GM21576 (cell line): ENCODE measurements around the gene CTNNAL1.
A peak's percentile ranks its signal among the peaks of the same experiment; 100 is the strongest.
"Not testable (repeated sequence)": the region's sequence is repeated elsewhere in the genome, so short reads cannot be mapped to it uniquely, and the experiment has no call there.

ENCODE experiments used
- ATAC-seq: cut with Tn5 transposase; IDR thresholded peaks from one replicate; pipeline ENCODE4 v1.9.1; 2021; ENCODE audit warnings: mild to moderate bottlenecking, moderate library complexity; ENCODE audit not compliant: unreplicated experiment

Gene CTNNAL1

DNA sequence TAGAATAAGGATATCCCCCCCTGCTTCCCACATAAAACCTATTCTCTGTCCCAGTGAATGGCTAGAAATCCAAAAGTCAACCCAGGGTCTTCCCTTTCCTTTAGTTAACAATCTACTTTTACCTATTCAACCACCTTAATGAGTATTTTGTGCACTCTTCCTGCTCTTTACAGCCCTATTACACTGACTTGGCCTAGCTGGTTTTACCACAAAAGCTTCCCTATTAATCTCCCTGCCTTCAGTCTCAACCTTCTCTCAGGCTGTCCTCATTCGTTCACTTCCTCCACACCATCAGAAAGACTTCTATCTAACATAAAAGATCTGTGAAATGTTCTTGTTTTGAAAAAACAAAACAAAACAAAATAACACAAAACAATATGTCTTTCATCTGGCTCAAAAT lies 16.2 kb downstream of the CTNNAL1 start:
- no peak for ATAC-seq

DNA sequence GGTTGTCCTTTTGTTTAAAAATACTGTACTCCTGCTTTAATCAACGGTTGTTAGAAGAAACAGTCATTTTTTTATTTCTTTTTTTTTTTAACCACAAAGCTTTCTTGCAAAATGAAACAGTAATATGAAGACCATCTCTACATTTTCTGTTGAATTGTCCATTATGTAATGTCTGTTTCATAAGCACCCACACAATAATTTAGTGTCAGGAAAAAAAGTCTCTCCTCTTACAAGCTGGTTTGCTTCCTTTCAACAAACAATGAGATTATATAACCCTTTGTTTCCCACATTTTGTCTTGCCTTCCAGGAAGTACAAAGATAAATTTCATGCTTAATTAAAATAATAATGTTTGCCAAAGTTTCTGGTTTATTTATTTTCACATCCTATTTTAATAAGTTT lies 16.7 kb downstream of the CTNNAL1 start:
- ATAC-seq = no peak

DNA sequence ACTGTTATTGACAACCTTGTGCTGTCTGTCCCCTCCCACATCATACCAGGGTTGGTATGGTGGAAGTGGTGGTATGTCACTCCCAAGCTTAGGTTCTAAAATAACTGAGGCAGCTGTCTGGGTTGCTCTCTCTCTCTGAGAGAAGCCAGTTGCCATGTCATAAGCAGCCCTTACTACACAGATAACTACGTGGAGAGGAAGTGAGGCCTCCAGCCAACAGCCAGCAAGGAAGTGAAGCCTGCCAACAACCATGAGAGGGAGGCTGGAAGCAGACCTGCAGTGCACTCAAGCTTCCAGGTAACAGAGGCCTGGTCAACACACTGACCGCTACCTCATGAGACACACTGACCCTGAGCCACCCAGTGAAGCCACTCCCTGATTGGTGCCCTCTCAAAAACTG lies 18.6 kb downstream of the CTNNAL1 start:
- ATAC-seq = peak; percentile 63

DNA sequence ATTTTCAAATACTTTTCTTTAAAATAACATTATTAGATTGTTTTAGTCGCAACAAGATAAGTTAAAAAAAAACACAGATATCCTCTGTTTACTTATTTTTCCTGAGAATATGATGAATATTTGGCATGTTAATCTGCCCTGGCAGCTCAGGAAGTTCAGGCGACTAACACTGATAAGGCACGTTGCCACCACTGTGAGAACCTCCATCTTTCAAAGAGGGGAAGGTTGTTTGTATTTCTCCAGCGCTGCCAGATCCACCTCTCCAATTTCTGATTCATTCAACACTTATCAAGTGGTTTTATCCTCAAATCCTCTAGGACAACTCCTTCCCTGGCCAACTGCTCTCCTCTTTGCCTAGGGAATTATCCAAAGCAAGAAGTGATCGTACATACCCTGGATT lies 21.8 kb downstream of the CTNNAL1 start:
- no peak for ATAC-seq

DNA sequence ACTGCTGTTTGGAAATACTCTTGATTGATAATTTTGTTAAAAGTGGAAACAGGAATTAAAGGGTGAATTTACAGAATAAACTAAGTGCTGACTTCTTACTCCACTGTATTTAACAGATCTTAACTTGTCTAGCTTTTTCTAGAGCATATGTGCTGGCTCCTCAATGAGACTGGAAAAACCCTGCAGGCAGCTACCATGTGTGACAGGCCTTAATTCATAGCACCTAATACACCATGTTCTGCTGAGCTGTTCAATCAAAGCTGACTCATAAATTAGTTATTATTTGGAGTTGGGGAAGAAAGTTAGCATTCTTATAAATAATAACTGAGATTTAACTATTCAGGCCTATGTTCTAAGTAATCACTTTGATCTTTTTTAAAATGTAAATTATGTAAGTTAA lies 29.4 kb downstream of the CTNNAL1 start:
- ATAC-seq = no peak

DNA sequence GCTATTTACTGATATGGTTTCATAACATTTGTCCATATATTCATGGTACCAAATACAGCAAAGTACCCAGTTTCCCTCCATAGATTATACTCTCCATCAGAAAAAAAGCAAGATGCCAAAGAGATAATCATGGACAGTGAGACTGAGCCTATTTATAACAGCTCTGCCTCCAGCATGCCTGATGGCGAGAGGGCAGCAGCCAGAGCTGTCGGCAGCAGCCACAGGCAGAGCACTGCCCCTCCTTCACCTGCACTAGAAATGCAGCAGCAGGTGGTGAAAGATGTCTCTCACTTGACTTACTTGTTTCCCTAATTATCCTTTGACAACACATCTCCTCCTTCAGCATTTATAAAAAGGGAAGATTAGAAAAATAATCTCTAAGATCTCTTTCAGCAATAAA lies 32.4 kb downstream of the CTNNAL1 start:
- ATAC-seq = no peak

DNA sequence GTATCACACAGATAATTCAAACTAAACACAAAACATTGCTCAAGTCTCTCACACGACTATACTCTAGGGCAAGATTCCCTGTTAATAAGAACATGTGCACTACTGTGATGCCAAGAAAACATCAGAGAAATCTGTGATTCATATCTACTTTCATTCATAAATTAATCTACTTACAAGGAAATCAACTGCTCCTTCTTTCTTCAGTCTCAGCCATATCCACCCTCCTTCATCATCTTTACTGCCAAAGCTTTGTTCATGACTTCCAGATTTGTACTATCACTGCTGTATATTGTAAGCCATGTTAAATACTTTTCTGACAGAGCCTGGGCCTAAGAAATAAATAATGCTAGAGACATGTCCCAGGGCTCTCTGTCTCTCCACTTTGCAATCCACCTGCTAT lies 35.1 kb downstream of the CTNNAL1 start:
- ATAC-seq = no peak

DNA sequence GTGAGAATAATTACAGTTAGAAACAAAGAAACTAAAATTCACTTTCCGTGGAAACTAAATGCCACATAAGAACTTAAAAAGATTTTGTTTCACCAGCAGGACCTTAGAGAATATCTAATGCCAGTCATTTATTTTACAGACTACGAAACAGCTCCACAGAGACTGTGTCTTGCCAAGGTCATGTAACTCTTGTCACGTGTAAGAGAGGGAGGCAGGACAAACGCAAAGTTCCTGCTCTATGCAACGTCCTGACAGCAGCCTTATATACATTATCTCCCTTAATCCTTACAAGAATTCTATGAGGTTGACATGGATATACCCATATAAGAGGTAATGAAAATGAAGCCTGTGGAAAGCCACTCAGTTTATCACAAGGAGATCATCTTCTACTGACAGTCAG lies 39.4 kb downstream of the CTNNAL1 start:
- no peak for ATAC-seq

DNA sequence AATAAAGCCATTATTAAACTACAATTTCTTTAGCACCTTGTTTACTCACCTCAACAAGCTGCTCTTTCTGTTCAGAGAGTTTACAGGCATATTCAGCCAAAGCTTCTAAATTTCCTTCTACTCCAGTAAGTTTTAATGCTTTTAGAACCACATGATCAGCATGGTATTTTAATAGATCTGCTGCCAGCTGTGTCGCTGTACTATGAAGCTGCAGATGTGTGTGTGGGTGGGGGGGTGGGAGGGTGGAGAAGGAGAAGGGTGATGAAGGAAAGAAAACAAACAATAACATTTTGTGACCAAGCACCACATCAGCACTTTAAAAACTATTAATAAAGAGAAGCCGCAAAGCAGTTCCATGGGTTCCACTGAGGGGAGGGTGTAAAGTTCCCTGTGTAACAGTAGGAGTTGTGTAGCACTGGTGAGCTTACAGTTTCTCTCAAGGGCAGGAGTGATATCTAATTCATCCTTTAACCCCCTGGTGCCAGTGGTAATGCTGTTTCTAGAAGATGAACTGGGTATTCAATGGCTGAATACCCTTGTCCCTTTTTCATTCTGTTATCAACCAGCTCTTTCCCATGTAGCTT lies 40.6 kb downstream of the CTNNAL1 start:
- ATAC-seq = no peak

DNA sequence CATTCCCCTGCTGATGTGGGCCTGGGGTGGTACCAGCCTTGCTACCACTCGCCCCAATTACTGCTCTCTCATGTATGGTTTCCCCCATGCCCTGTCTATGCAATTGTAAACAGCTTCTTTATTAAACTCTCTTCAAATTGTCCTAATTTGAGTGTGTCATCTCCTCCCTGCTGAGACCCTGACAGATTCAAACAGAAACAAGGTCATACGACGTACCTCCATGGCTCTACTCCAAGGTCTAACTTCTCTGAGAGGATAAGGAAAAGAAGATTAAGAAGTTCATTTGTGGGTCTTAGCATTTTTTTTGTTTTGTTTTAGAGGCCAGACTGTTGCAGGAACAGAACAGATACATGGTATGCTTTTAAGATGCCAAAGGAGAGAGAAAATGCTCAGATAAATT lies 41.1 kb downstream of the CTNNAL1 start:
- ATAC-seq = no peak

DNA sequence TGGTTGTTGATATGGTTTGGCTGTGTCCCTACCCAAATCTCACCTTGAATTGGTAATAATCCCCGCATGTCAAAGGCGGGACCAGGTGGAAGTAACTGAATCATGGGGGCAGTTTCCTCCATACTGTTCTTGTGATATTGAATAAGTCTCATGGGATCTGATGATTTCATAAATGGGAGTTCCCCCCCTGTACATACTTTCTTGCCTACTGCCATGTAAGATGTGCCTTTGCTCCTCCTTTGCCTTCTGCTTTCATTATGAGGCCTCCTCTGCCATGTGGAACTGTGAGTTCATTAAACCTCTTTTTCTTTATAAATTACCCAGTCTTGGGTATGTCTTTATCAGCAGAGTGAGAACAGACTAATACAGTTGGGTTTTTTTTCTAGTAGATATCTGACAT lies 41.9 kb downstream of the CTNNAL1 start:
- ATAC-seq = not testable (repeated sequence)

DNA sequence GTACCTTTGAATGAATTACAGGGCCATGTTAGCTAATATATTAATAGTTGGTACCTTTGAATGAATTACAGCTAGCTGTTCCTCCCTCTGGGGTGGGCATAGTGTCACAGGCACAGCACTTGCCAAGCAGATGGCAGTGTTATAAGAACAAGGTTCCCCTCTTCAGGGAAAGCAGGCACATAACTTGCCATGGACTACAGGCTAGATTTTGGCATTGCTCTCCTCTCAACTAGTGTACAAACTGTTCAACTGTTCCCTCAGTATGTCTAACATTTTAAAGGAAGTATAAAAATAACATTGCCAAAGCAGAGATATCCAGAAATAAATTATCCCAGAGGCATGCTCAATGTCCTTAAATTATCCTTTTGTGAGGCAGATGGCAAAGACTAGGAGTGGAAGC lies 45.4 kb downstream of the CTNNAL1 start:
- no peak for ATAC-seq

DNA sequence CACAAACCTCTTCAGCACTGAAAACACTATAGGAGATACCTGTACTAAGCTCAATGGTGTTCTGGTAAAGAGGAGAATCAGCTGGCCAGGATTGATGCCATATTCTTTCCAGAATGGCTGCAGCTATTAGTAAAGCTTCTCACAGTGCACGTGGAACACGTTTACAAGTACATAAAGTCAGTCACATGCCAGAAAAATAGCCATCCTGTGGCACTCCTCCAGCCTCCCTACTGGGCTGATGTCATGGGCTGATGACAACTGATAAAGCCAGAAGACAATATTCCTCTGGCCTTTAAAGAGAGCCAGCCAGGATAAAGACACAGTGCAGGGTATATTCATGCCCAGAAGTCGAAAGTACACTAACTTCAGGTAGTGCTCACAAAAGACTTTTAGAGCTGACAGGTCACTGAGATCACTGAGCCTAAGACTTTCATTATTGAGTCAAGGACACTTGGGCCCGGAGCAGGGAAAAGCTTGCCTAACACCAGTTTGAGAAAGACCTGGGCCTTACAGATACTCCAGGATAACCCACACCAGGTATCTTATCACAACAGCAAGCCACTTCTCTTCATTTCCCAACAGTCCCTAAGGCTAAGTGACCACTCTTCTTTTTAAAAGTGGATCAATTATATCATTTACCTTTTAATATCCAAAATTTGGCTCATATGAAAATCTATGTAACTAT lies 49.7 kb downstream of the CTNNAL1 start:
- ATAC-seq = no peak

DNA sequence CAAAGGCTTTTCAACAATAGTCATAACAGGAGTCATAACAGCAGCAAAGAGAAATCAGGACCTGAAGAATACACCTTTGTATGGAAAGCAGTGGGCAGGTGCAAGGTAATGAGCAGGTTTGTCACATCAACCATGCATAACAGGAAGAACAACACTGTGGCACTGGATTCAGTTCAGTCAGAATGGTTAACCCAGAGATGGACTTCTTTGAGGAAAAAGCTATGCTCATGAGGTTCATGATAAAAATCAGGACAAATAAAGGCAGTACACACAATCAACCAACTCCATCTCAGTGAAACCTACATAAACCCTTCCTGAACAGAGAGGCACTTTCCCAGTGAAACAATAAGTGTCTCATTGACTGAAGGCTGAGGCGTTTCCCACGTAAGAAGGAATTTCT lies 52.1 kb downstream of the CTNNAL1 start:
- no peak for ATAC-seq

DNA sequence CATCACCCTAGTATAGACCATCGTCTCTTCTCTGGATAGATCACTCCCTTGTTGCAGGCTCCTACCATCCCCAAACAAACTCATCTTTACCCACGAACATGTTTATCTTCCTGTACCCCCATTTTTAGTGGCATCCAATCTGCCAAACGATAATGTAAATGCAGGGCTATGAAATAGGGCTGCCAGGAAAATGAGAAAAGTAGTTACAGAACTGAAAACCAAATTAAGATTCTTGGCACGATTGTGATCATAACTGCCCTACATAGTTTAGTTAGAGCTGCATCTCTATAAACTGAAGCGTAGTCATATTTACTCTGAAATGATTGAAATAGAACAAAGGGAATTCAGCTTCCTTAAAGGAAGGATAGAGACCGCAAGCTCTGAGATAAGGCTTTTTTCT lies 53.0 kb downstream of the CTNNAL1 start:
- ATAC-seq = no peak

DNA sequence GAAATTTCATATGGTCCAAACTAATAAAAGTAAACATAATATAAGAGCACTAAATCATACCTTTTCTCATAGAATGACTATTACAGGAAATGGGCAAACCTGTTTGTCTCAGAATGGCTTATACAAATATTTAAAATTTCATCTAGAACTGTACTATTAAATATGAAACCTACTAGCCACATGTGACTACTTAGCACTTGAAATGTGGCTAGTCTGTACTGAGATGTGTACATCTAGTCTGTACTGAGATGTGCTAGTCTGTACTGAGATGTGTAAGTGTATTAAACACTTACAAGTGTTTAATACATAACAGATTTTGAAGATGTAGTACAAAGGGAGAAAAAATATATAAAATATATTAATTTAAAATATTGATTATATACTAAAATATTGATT lies 56.7 kb downstream of the CTNNAL1 start:
- ATAC-seq = no peak

DNA sequence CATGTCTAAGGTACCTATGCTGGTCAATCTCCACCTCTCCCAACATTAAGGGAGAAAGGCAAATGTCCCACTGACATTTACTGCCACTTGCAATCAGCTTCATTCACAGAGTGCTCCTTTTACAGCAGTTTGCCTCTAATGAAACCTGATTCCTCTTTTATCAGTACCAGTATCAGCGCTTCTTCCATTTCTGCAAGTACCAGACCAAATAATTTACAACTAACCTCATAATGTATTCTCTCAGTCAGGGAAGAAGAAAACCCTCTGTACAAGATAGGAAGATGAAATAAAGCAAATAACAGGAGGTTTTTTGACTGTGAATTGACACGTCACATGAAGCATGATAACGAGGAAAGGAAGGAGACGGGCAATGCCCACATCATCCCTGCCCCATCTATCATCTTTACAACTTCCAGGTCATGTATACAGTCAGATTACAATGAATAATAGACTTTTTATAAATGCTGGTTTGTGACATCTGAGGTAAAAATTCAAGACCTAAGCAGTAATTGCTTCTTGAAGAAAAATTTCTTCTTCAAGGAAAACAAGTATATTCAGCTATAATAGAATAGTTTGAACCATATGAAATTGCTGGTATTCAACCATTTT lies 57.2 kb downstream of the CTNNAL1 start:
- no peak for ATAC-seq

DNA sequence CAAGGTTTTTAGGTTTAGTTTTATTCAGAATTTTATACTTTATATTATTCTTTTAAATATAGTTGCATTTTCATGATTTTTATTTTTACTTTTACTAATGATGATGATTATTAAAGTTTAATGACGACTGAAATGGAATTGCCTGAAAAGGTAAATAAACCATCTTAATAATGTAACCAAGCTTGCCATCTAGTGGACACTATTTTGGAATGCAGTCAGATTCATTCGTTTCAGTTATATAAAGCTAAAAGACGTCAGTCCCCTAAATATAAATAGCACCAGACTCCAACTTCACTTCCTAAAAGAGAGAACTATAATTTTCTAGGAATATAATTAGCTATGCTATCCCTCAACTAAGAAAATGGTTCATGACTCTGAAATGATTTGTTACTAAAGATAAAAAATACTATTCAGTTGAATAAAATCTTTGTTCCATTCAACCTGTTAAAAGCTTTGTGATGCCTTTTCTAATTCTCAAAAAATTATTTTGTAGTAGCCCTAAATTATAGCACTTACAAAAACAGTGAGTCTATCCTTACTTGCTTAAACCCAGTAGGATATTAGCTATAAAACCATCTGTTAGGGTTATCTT lies 59.2 kb downstream of the CTNNAL1 start:
- no peak for ATAC-seq

DNA sequence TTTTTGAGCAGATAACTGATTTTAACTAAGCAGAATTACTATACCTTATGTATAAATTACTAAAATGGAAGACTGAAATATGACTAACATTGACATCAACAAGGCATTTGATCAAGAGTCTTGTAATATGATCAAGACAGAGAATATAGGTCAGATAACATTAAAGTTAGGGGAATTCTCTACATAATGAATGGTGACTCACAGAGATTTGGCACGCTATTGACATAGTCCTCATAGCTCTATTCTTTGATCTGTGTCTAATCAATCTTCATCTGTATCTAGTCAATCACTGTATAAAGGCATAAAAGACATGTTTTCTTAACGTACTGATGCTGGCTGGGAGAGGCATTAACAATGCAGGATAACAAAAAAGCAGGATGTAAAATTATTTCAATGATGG lies 61.7 kb downstream of the CTNNAL1 start:
- ATAC-seq = no peak

DNA sequence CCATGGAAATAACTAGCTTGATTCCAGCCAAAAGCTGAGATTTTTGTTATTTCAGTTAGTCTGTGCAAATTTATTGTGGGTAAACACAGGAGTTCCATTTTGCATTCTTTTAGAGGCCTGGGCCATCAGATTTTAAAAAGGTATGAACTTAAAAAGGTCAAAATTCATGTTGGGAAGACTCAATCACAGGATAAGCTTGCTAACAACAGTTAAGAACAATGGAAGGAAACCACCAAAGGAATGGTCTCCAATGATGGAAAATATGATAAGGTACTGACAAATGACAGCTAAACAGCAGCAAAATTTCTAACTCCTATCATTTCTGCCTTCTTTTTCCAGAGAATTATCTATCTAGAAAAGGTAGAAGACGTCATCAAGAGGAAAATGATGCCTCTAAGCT lies 63.1 kb downstream of the CTNNAL1 start:
- ATAC-seq = no peak

DNA sequence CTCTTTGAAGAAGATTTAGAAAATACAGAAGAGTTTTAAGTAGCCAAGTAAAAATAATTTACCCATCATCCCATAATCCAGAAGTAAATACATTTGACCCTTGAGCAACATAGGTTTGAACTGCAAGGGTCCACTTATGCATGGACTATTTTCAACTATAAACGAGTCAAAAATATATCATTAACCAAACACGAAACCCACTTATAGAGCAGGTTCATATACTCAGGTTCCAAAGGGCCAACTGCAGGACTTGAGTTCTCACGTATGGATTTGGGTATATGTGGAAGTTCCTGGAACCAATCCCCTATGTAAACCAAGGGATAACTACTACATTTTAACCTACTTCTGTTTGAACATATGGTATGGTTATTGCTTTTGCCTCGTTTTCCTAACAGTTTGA lies 73.3 kb downstream of the CTNNAL1 start:
- ATAC-seq = no peak

DNA sequence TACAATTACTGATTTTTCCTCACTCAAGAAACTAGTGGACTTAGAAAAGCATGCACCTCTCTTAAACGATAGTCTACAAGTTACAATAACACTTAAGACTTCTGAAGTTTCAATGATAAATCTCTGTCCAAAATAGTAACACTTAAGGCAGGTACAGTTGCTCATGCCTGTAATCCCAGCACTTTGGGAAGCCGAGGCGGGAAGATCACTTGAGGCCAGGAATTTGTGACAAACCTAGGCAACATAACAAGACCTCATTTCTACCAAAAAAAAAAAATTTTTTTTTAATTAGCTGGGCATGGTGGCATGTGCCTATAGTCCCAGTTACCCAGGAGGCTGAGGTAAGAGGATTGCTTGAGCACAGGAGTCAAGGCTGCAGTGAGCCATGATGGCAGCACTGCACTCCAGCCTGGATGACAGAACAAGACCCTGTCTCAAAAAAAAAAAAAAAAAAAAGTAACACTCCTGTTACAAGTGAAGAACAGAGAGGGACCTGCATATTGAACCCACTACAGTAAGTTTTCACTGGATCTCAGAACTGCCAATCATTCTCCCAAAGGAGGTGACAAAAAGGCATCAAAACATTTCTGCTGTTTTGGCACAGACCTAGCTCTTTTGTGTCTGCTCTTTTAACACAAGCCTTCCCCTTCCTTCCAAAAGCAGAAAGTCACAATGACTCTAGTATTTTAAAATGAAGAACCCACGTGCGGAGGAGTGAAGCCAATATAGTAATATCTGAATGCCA lies 75.6 kb downstream of the CTNNAL1 start:
- no peak for ATAC-seq
